Measurements from ENCODE around the gene CMSS1.

CMSS1 gene

GRCh38 chr3:100154171-100154570 is 336.5 kb downstream of the CMSS1 start:
- DNase-seq, result no peak

- no peak for DNase-seq
Observed at GRCh38 chr3:100155128-100155527, 337.5 kb downstream of the CMSS1 start.

GRCh38 chr3:100155590-100155989 is 337.9 kb downstream of the CMSS1 start:
- DNase-seq, result no peak

- no peak for DNase-seq
Observed at GRCh38 chr3:100157685-100158084, 340.0 kb downstream of the CMSS1 start.

GRCh38 chr3:100158918-100159330 is 341.3 kb downstream of the CMSS1 start:
- DNase-seq, result no peak

- no peak for DNase-seq
Observed at GRCh38 chr3:100159331-100160153, 341.9 kb downstream of the CMSS1 start.

- DNase-seq, result no peak
Observed at GRCh38 chr3:100160521-100160920, 342.9 kb downstream of the CMSS1 start.

GRCh38 chr3:100163787-100164186 is 346.1 kb downstream of the CMSS1 start:
- no peak for DNase-seq

GRCh38 chr3:100164743-100165142 is 347.1 kb downstream of the CMSS1 start:
- no peak for DNase-seq

- no peak for DNase-seq
Observed at GRCh38 chr3:100165926-100166550, 348.4 kb downstream of the CMSS1 start.

- no peak for DNase-seq
Observed at GRCh38 chr3:100169201-100169920, 351.7 kb downstream of the CMSS1 start.

GRCh38 chr3:100170486-100170885 is 352.8 kb downstream of the CMSS1 start:
- DNase-seq, result no peak

- DNase-seq, result no peak
Observed at GRCh38 chr3:100171211-100171914, 353.7 kb downstream of the CMSS1 start.

- DNase-seq, result no peak
Observed at GRCh38 chr3:100173961-100174360, 356.3 kb downstream of the CMSS1 start.

- no peak for DNase-seq
Observed at GRCh38 chr3:100175637-100176280, 358.1 kb downstream of the CMSS1 start.

GRCh38 chr3:100179692-100180349 is 362.2 kb downstream of the CMSS1 start:
- DNase-seq, result no peak

GRCh38 chr3:100183608-100184125 is 366.0 kb downstream of the CMSS1 start:
- DNase-seq, result no peak

GRCh38 chr3:100184948-100185570 is 367.4 kb downstream of the CMSS1 start:
- no peak for DNase-seq

GRCh38 chr3:100185847-100186246 is 368.2 kb downstream of the CMSS1 start:
- DNase-seq, result no peak

GRCh38 chr3:100189444-100189964 is 371.8 kb downstream of the CMSS1 start:
- no peak for DNase-seq

- DNase-seq, result no peak
Observed at GRCh38 chr3:100195375-100195774, 377.7 kb downstream of the CMSS1 start.
